ENCODE measurements around the gene LRP10.

DNA sequence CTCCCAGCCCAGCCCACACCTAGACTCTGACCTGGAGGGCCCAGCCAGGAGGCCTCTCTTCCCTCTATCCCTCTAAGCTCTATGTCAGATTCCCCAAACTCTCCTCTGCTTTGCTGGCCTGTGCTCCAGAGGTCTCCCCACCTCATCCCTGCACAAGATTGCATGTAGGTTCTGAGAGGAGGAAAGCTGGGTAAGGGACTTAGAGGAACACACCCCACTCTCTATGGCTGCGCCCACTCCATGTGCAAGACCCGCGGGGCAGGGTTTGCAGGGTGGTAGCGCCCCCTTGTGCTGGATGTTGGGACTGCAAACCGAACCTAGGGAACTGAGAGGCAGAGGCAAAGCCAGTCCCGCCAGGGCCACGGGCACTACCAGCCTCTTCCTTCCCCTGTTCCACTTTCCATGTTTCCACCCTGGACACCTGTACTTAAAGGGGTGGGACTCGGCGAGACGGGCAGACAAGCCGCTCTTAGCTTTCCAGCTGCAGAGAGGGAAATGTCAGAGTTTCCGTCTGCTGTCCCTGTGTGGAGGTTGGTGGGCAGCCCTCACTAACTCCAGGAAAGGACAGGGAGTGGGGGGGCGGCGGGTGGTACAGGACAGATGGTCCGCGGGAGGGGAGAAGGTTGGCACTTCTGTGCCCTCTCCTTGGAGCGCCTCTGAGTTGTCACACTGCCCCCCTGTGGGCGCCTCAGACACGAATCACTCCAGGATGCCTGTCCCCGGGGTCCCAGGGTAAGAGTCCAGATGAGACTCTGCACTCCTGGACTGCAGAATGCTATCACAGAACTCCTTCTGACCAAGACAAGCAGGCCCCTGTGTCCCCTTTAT lies 18.4 kb upstream of the LRP10 start:
- TF ChIP-seq POLR2AphosphoS5 (IDR thresholded peaks at IDR 0.05; ENCODE audit: low read depth, low read length): no peak
- no peak for TF ChIP-seq TAF1 (IDR thresholded peaks at IDR 0.05; ENCODE audit: borderline replicate concordance, insufficient read depth, low read length)
- TF ChIP-seq, protein P1, sequence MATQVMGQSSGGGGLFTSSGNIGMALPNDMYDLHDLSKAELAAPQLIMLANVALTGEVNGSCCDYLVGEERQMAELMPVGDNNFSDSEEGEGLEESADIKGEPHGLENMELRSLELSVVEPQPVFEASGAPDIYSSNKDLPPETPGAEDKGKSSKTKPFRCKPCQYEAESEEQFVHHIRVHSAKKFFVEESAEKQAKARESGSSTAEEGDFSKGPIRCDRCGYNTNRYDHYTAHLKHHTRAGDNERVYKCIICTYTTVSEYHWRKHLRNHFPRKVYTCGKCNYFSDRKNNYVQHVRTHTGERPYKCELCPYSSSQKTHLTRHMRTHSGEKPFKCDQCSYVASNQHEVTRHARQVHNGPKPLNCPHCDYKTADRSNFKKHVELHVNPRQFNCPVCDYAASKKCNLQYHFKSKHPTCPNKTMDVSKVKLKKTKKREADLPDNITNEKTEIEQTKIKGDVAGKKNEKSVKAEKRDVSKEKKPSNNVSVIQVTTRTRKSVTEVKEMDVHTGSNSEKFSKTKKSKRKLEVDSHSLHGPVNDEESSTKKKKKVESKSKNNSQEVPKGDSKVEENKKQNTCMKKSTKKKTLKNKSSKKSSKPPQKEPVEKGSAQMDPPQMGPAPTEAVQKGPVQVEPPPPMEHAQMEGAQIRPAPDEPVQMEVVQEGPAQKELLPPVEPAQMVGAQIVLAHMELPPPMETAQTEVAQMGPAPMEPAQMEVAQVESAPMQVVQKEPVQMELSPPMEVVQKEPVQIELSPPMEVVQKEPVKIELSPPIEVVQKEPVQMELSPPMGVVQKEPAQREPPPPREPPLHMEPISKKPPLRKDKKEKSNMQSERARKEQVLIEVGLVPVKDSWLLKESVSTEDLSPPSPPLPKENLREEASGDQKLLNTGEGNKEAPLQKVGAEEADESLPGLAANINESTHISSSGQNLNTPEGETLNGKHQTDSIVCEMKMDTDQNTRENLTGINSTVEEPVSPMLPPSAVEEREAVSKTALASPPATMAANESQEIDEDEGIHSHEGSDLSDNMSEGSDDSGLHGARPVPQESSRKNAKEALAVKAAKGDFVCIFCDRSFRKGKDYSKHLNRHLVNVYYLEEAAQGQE (IDR thresholded peaks at IDR 0.05; ENCODE audit: insufficient read depth in 1 of 2, low read depth in 2 of 2, low read length in 2 of 2): no peak

Data from PFSK-1 (cell line).